ENCODE results near the gene TMIE.
"Not testable (repeated sequence)": the region's sequence is repeated elsewhere in the genome, so short reads cannot be mapped to it uniquely, and the experiment has no call there.

TMIE gene

DNA sequence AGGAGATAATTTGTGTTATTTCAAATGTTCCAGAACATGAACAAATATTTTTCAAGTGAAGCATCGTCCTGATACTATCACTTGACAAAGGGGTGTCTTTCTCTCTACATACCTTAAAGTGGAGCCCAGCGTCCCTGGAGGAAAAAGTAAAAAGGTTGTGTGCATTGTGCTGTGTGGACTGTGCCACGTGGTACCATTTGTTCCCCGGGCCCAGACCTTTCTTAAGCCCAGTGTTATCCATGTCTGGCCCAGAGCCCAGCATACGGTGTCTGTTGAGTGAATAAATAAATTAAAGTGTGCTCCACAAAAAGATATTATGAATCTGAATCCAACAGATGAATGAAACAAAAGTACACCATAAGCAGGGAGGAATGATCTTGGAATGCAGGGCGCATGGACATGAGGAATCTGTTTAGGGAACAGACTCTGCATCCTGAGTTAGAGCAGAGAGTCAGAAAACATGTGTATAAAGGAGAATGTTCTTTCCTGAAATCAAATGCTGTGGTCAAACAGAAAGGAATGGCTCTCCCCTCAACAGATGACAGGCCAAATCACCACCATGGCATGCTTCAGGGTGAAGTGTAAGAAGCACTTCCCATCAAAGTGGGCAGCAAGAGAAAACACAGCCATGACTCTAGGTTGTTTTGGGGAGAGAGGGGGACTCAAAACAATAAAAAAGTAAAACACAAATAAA lies 24.6 kb downstream of the TMIE start:
- DNase-seq, result no peak

DNA sequence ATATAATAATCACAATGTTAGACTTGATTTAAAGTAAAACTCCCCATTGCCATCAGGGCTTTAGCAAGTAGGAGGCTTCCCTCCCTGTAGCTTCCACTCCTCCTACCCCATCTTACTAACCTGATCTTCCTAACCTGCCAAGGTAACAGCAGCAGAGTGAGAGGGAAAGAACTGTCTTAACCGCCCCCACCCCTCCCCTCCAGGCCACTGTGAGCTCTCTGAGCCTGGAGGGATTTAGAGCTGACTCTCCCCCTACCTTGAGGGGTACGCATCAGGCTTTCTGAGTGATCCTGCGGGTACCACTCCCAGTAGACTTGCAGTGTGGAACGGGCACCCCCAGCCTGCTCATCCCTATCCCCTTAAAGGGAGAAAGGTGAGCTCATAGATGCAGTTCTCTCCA lies 27.8 kb downstream of the TMIE start:
- no peak for DNase-seq

DNA sequence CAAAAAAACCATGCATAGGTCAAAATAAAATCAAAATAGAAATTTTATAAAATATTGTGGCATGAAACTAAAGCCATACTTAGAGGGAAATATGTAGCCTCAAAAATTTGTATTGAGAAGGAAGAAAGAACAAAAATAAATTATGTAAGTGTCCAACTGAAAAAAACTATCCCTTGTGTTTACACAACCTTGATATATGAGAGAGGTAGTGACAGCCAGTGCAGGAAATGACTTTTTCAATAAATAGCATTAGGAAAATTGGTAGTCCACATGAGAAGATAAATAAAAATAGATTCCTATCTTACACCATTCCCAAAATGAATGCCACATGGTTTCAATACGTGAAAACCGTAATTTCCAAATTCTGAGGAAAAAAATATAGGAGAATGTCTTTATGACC lies 29.6 kb downstream of the TMIE start:
- DNase-seq, result no peak

DNA sequence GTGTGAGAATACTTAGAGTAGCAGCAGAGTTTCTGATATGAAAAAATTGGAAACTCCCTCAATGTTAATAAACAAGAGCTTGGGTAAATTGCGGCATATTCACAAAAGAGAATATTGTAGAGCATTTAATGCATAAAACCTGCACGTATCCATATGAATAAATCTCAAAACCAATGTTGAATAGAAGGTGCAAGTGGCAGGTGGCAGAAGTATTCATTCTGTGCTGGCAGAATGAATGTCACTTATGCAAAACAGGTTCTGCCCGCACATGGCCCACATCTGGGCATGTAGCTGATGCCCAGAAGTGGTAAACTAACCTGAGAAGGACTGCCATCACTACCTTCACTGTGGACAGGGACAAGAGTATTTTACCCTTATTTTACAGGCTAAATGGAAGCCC lies 30.6 kb downstream of the TMIE start:
- DNase-seq, result no peak

DNA sequence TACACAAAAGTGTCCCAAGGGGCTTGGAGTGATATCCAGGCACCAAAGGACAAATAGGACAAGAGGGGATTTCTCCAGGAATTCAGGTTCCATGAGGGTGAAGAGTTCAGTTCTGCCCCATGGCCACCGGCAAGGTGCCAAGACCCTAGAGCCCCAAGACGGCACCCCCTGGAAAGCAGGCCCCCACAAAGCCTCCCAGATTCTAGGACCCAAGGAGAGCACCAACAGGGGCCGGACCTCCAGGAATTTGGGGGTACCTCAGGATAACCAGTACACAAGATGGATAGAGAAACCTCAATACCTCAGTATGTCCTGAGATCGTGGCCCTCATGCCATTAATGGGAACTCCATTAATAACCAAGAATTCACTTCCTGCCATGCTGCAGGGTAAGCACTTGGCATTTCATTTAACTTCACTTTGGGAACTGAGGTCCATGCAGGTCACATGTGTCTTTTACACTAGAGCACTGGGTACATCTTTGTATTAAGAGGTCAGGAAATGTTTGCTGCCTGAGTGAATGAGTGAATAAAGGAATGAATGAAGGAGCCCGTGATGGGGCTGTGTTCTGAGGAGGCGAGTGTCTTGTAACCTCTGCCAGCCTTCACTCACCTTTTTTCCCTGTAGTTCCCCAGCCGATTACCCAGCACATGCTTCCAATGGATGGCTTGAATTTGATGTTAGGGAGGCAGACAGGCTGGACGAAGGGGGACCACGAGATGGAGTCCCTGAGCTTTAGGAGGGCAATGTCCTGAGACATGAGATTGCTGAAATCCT lies 32.0 kb downstream of the TMIE start:
- DNase-seq, result no peak

DNA sequence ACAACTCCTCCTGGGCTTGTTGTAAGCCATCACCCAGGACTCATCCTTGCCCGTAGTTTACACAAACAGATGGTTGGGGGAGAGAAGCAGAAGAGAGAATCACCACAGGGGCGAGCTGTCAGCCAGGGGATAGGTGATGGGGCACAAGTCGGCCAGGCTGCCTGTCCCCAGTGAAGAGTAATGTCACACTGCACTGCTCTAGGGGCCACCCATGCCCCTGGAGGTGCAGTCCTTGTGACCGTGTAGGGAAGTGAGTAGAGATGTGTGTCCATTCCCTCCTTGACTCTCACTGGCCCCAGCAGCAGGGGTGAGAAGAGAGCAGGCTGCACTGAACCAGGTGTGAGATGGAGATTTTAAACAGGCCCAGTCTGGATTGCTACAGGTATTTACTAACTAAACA lies 33.6 kb downstream of the TMIE start:
- DNase-seq, result no peak

DNA sequence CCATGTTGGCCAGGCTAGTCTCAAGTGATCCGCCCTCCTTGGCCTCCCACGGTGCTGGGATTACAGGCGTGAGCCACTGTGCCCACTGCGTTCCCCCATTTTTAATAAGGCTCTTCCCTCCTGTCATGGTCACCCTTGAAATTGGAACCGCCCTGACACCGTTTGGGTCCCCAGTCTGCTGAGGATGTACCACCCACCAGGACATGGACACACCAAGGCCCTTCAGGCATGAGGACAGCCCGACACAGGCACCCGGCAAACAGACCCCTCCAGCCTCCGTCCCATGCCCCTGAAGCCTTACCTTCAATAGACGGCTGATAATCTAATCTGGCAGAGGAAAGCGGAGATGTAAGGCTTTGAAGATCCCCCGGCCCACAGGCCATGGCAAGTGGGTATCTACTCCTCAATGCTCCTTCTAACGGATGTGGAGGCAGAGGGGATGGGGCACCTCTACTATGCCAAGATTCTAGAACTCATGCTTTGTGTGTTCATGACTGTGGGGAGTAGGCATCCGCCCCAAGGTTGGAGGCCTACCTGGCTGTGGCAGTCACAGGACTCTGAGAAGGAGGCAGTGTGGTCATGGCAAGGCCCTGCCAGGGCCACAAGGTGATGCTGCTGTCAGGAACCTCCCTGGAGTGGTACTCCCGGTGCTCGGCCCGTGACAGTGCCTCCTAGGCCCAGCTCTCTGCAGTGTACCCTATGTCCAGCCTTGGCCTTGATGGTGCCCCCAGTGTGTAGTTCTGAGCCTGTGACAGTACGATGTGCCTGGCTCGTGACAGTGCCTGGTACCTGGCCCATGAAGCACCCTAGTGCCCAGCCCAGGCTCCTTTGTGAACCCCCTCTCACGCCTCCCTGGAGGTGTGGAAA lies 35.0 kb downstream of the TMIE start:
- no peak for DNase-seq

DNA sequence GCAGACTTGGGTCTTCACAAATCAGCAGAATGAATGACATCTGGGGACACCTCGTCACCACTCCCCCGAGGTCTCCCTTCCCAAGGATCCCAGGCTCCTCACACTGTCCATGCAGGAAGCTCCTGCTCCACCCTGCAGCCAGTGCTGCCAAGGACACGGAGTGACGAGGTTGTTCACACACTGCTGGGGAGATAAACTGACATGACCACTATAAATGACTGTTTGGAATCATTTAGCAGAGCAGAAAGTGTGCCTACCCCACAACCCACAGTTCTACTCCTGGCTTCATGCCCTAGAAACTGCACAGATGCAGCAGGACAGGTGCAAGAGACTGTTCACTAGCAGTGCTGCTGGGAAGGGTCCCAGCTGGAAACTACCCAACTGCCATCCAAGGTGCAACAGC lies 36.1 kb downstream of the TMIE start:
- no peak for DNase-seq

DNA sequence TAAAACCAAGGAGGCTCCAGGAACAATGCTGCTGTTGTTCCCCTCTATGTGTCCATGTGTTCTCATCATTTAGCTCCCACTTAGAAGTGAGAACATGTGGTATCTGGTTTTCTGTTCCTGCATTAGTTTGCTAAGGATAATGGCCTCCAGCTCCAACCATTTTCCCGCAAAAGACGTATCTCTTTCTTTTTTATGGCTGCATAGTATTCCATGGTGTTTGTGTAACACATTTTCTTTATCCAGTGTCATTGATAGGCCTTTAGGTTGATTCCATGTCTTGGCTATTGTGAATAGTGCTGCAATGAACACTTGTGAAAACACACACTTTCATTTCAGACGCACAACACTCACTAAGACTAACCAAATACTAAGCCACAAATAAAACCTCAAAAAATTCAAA lies 38.4 kb downstream of the TMIE start:
- not testable (repeated sequence) for DNase-seq

DNA sequence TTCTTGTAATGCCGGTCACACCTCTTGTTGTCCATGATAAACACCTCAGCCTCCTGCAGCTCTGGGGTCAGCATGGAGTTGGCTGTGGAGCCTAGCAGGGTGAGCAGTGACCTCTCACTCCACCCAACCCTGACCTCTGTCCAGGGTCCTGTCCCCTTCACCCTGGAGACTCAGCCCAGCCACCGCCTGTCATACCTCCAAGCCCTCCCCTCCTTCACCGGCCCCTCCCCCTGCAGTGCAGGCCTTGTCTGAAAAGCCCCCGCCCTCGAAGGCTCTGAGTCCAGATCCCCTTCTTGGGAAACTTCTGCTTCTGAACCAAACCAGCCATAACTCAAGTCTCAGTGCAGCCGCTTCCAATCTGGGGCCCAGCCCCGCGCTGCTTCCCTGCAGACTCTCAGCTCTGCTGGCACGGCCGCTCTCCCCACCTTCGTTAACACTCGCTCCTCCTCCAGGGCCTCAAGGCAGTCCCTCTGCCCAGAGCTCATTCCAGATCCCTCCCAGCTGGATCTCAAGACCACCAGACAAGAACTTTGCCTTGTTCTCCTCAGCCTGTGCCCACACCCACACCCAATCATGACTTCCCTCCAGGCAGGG lies 41.9 kb downstream of the TMIE start:
- DNase-seq, result no peak

DNA sequence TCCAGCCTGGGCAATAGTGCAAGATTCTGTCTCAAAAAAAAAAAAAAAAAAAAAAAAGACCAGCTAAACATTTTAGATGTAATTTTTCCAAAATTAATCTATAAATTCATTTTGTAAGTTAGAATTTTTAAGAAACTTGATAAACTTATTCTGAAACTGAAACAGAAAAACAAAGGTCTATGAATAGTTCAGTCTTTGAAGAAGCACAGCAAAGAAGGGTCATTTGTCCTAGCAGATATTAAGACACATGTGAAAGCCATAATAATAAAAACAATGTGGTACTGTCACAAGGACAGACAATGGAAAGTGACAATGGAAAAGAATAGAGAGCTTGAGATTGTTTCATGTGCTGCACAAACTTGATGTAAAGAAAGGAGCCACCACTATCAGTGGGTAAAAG lies 45.5 kb downstream of the TMIE start:
- DNase-seq, result no peak

DNA sequence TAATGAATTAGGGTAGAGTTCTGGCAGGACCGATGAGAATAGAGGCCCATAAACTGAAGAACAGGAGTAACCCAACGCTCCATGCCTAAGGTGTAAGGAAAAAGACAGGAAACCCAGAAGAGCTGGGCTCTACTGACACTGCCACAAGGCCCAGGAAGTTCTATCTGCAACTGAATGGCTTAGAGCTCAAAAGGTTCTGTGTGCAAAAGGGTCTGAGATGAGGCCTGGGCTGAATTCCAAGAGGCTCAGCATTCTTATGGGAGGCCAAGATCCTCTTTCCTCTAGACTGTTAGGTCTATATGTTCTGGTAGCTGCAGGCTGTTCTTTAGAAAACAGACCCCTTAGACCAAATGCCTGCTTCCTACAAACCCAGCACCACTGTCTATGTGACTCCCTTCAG lies 47.0 kb downstream of the TMIE start:
- DNase-seq, result no peak

DNA sequence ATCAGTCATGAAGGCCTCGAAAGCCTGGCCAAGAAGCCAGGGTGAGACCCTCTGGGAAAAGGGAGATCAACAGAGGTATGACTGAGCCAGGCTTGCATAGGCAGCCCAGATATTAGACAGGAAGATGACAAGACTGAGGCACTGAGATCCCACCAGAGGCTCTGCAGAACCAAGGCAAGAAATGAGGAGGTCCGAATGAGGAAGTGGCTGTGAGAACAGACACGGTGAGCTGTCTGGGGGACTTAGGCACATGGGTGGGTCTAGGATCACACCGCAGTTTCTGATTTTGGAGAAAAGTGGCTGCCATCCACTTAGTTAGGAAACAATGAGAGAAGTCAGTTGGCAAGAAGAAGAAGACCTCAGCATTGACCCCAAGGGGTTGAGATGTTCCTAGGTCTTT lies 47.9 kb downstream of the TMIE start:
- DNase-seq, result no peak

DNA sequence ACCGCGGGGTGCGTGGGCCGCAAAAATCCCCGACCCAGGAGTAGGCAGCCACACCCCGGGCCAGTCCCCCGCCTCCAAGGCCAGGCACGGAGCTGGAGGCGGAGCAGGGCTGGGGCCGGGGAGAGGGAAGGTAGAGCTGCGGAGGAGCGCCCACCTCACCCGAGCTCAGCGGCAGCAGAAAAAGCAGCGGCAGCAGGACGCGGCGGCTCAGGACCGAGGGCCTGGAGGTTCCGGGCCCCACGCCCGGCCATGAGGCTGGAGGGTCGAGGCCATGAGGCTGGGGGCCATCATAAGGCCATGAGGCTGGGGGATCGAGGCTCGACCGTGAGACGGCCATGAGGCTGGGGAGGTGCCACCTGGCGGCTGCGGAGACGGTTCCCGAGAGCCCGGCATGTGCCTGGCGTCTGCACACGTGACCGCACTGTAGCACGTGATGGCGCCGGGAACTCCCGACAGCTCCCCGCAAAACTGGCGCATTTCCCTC lies 49.4 kb downstream of the TMIE start:
- no peak for DNase-seq

DNA sequence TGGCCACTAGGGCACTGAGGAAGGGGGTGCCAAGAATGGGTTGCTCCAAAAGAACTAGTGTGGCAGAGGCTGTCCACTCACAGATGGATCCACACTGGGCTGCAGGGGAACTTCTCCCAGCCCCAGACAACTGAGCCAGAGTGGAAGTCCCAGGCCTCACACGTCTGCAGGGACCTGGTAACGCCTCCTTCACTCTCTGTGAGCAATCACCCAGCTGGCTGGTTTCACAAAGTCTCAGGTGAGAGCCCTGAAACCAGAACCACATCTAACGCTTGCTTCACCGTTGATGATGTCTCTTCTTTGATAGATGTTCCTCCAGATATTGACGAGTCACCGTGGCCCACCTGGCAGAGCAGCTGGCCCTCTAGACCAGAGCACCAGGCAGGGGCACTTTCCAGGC lies 51.9 kb downstream of the TMIE start:
- not testable (repeated sequence) for DNase-seq

DNA sequence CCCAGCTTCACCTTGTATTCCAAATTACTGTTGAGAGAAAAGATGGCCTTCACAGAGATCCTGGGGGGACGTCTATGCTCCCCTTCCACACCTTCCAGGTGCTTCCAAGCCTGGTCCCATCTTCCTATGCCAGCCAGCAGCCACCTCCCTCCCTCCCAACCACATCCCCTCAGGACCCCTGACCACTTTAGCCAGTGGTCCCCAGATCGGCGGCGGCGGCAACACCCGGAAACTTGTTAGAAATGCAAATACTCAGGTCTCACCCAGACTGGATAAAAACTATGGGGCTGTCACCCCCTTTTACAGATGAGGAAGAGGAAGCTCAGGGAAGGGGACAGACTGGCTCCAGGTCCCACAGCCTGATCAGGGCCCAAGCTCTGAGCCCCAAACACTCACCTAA lies 54.5 kb downstream of the TMIE start:
- DNase-seq, result no peak

DNA sequence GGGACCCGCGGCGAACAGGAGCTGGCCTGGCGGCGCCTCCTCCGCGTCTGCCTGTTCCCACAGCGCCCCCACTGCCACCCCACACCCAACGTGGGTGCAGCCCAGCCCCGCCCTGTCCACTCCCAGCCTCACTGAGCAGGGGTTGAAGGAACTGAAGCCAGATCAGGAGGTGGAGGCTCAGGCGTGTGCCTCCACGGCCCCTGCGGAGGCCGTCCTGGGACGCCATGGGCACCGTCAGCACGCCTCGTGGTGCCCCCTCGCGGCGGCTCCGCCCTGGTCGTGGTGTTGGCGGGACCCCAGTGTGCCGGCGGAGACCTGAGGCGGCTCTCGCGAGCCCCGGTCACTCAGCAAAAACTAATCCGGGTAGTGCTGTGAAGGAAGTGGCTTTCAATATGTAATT lies 55.5 kb downstream of the TMIE start:
- no peak for DNase-seq

DNA sequence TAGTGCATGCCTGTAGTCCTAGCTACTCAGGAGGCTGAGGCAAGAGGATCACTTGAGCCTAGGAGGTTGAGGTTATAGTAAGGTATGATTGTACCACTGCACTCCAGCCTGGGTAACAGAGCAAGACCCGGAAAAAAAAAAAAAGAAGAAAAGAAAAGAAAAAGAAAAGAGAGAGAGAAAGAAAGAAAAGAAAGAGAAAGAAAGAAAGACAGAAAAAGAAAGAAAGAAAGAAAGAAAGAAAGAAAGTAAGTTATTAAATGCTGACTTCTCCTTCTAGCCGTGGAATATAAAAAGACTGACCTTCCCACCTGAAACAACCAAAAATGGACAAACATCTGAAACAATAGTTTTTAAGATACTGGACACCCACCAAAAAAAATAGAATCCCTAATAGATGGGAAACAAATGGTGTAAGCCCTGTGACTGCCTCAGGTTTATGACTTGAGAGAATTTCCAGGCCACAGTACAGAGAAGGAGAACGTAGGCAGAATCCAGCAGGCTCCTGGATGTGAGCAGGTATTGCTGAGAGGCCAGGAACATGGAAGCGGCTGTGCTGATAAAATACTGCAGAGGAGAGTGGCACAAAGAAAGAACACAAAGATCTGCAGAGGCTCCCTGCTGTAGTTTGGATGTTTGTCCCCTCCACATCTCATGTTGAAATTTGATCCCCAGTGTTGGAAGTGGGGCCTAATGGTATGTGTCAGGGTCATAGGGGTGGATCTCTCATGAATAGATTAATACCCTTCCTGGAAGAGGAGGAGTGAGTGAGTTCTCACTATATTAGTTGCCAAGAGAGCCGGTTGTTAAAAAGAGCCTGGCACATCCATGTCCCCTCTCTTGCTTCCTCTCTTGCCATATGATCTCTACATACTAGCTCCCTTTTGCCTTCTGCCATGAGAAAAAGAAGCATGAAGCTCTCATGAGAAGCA lies 58.3 kb downstream of the TMIE start:
- DNase-seq, result no peak

All from T-helper 1 cell (primary cell).